B cell (primary cell): ENCODE data around the gene IRF2BPL. TPM values are rescaled to one million over a fixed set of nuclear protein-coding genes. Genes with fewer than 3 reads are reported as not detected.

Experiments
- ATAC-seq: fragments of 200-7000 bp; cut with Tn5 transposase; one replicate; pipeline ENCODE4 v1.10.0; 2021; ENCODE audit warnings: low read depth, mild to moderate bottlenecking, moderate number of reproducible peaks, moderate library complexity
- CTCF ChIA-PET: fragments of 350-600 bp; sonication (Branson Sonifier 250); formaldehyde crosslinking; loops from one replicate; lab custom pipeline; 2021; ENCODE audit warnings: antibody characterized with exemption, inconsistent platforms; lab: Charles Lee
- POLR2A ChIA-PET: fragments of 350-600 bp; sonication (Branson Sonifier 250); formaldehyde crosslinking; loops from one replicate; lab custom pipeline; 2021; ENCODE audit warnings: antibody characterized with exemption; lab: Charles Lee
- DNase-seq: peaks from one replicate; pipeline ENCODE4 v3.0.0; 2013
- H2AFZ ChIP-seq: 2 replicates; pipeline ENCODE4 v1.6.1; 2012; ENCODE audit warnings: mild to moderate bottlenecking, low read depth, low read length; ENCODE audit not compliant: insufficient read depth, poor library complexity, severe bottlenecking
- H3K27ac ChIP-seq, 2 donors: 1 replicate in 1 of 2; 2 replicates in 1 of 2; pipeline ENCODE4 v1.5.1; 2012 to 2013; ENCODE audit warnings: low read length in 2 of 2, mild to moderate bottlenecking in 2 of 2, moderate library complexity in 1 of 2
- H3K27me3 ChIP-seq, 4 experiments: fragments of 200-600 bp in 1 of 4; sonication (generic) in 1 of 4; replicated peaks in 1 of 4; 1 replicate in 2 of 4; 2 replicates in 2 of 4; pipeline versions ENCODE4 v1.6.1 to v1.7.0; 2013 to 2016; ENCODE audit warnings: low read length in 3 of 4, mild to moderate bottlenecking in 2 of 4, mixed read lengths in 1 of 4, moderate library complexity in 1 of 4; ENCODE audit not compliant: insufficient read depth in 4 of 4, control insufficient read depth in 3 of 4; ENCODE audit errors: control extremely low read depth in 1 of 4
- H3K36me3 ChIP-seq, 2 experiments: replicated peaks in 1 of 2; 1 replicate in 1 of 2; 2 replicates in 1 of 2; pipeline versions ENCODE4 v1.6.1 to v1.7.1; 2013; ENCODE audit warnings: low read length in 1 of 2; ENCODE audit not compliant: insufficient read depth in 2 of 2, control insufficient read depth in 1 of 2; ENCODE audit errors: control extremely low read depth in 1 of 2, extremely low read depth in 1 of 2
- H3K4me1 ChIP-seq, 2 donors: fragments of 200-600 bp in 1 of 2; sonication (generic) in 1 of 2; 1 replicate in 1 of 2; 2 replicates in 1 of 2; pipeline versions ENCODE4 v1.5.1 to v1.6.1; 2013 to 2017; ENCODE audit warnings: low read length in 2 of 2; ENCODE audit not compliant: control insufficient read depth in 2 of 2, insufficient read depth in 2 of 2
- H3K4me2 ChIP-seq: replicated peaks from 2 replicates; pipeline ENCODE3; 2012; ENCODE audit warnings: mild to moderate bottlenecking, low read depth, low read length; ENCODE audit not compliant: poor library complexity, severe bottlenecking
- H3K4me3 ChIP-seq, 5 experiments: fragments of 200-600 bp in 1 of 5; sonication (generic) in 1 of 5; 1 replicate in 3 of 5; 2 replicates in 2 of 5; pipeline versions ENCODE4 v1.5.1 to v1.7.0; 2011 to 2016; ENCODE audit warnings: low read length in 4 of 5, mild to moderate bottlenecking in 4 of 5, low read depth in 2 of 5, control low read depth in 1 of 5, moderate library complexity in 1 of 5; ENCODE audit not compliant: insufficient read depth in 1 of 5; ENCODE audit errors: control extremely low read depth in 1 of 5, extremely low read depth in 1 of 5
- H3K79me2 ChIP-seq: fragments of 200-600 bp; sonication (generic); one replicate; pipeline ENCODE4 v1.6.0; 2016; ENCODE audit warnings: low read length; ENCODE audit not compliant: control insufficient read depth, insufficient read depth
- H3K9ac ChIP-seq: fragments of 200-600 bp; sonication (generic); 2 replicates; pipeline ENCODE4 v1.6.1; 2017; ENCODE audit warnings: mild to moderate bottlenecking, low read length, moderate library complexity
- H3K9me3 ChIP-seq, 3 donors: one replicate each; pipeline versions ENCODE4 v1.6.1 to v1.7.1; 2013; ENCODE audit warnings: low read length in 2 of 3; ENCODE audit not compliant: control insufficient read depth in 2 of 3, insufficient read depth in 1 of 3; ENCODE audit errors: control extremely low read depth in 1 of 3
- H4K20me1 ChIP-seq: 2 replicates; pipeline ENCODE4 v1.6.0; 2012; ENCODE audit warnings: mild to moderate bottlenecking, low read length; ENCODE audit not compliant: insufficient read depth, control insufficient read depth, poor library complexity, severe bottlenecking
- H3K27ac Mint-ChIP-seq: one replicate; pipeline ENCODE4 v1.8.0; 2021; ENCODE audit warnings: mixed read lengths
- H3K27me3 Mint-ChIP-seq: one replicate; pipeline ENCODE4 v1.8.0; 2021; ENCODE audit warnings: mixed read lengths
- H3K4me1 Mint-ChIP-seq: one replicate; pipeline ENCODE4 v1.8.0; 2021; ENCODE audit warnings: mixed read lengths
- H3K4me3 Mint-ChIP-seq: one replicate; pipeline ENCODE4 v1.8.0; 2021; ENCODE audit warnings: mixed read lengths
- H3K9me3 Mint-ChIP-seq: one replicate; pipeline ENCODE4 v1.8.0; 2022; ENCODE audit warnings: mixed read lengths; ENCODE audit not compliant: insufficient read depth
- EZH2 ChIP-seq: IDR thresholded peaks from 2 replicates; pipeline ENCODE4 v1.6.1; 2012; ENCODE audit warnings: borderline replicate concordance, low read depth, mild to moderate bottlenecking, moderate library complexity, low read length; ENCODE audit not compliant: insufficient read depth, poor library complexity, severe bottlenecking
- WGBS: methylation state at CpG from one replicate; pipeline ENCODE4 v1.1.5; 2013; ENCODE audit warnings: missing lambda C conversion rate; ENCODE audit not compliant: insufficient coverage; 5-methylcytosine and 5-hydroxymethylcytosine counted together
- intact Hi-C: fragments of 100-400 bp; cut with micrococcal nuclease; formaldehyde crosslinking; loops from one replicate; pipeline ENCODE4 v1.10.0; 2022
- polyA plus RNA-seq: library from polyadenylated mRNA; depleted of rRNA; stranded (reverse); fragments of >200 nt; gene quantifications from 2 replicates; pipeline ENCODE4 v1.2.3, GENCODE V29; 2012
- total RNA-seq, 2 donors: library from RNA; stranded (reverse); fragments of 120-200 nt in 1 of 2; gene quantifications; 1 replicate in 1 of 2; 2 replicates in 1 of 2; pipeline versions ENCODE4 v1.2.3 to v1.2.4, GENCODE V29; 2013 to 2022
- TF ChIP-seq, protein P1 (sequence below): fragments of 200-600 bp; IDR thresholded peaks from one replicate; pipeline ENCODE4 v1.8.0; 2022; ENCODE audit warnings: antibody characterized with exemption, mild to moderate bottlenecking

IRF2BPL gene
- total and polyA plus RNA-seq, 2 donors (not counting 1 experiment from before 2014, with no cell fraction given) = 27.9 to 34.0 TPM

GRCh38 chr14:77002889-77003288 lies 25.6 kb downstream of the IRF2BPL start:
- H3K4me2 ChIP-seq = no peak overlapping the region
- no peaks in the 10 kb centered on the region for H3K79me2 ChIP-seq
- intact Hi-C loops = no loop called here
- no peak overlapping the region for H3K4me3 ChIP-seq
- no peak overlapping the region for H2AFZ ChIP-seq
- no peak overlapping the region for H3K27ac ChIP-seq
- peaks cover 30% of the 10 kb centered on the region for H3K4me1 Mint-ChIP-seq
- TF ChIP-seq, protein P1, sequence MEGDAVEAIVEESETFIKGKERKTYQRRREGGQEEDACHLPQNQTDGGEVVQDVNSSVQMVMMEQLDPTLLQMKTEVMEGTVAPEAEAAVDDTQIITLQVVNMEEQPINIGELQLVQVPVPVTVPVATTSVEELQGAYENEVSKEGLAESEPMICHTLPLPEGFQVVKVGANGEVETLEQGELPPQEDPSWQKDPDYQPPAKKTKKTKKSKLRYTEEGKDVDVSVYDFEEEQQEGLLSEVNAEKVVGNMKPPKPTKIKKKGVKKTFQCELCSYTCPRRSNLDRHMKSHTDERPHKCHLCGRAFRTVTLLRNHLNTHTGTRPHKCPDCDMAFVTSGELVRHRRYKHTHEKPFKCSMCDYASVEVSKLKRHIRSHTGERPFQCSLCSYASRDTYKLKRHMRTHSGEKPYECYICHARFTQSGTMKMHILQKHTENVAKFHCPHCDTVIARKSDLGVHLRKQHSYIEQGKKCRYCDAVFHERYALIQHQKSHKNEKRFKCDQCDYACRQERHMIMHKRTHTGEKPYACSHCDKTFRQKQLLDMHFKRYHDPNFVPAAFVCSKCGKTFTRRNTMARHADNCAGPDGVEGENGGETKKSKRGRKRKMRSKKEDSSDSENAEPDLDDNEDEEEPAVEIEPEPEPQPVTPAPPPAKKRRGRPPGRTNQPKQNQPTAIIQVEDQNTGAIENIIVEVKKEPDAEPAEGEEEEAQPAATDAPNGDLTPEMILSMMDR = no peak
- no peak for TF ChIP-seq EZH2
- ATAC-seq = no peak
- POLR2A ChIA-PET = no interaction called here
- no peaks in the 10 kb centered on the region for H3K36me3 ChIP-seq
- no peaks in the 10 kb centered on the region for H3K9me3 Mint-ChIP-seq
- CTCF ChIA-PET = no interaction called here
- H3K9me3 ChIP-seq = no peaks in the 10 kb centered on the region
- no peaks in the 10 kb centered on the region for H4K20me1 ChIP-seq
- H3K27me3 Mint-ChIP-seq = no peaks in the 10 kb centered on the region
- no peak for DNase-seq
- no peak overlapping the region for H3K9ac ChIP-seq
- no peak overlapping the region for H3K27ac Mint-ChIP-seq
- no peak overlapping the region for H3K4me3 Mint-ChIP-seq
- peaks cover 26 to 36% of the 10 kb centered on the region in 2 donors for H3K4me1 ChIP-seq
- 100% methylated on average over 4 of the region's 6 CpGs for WGBS
- peaks cover 0 to 5% (median 0%) of the 10 kb centered on the region in 4 experiments for H3K27me3 ChIP-seq

DNA sequence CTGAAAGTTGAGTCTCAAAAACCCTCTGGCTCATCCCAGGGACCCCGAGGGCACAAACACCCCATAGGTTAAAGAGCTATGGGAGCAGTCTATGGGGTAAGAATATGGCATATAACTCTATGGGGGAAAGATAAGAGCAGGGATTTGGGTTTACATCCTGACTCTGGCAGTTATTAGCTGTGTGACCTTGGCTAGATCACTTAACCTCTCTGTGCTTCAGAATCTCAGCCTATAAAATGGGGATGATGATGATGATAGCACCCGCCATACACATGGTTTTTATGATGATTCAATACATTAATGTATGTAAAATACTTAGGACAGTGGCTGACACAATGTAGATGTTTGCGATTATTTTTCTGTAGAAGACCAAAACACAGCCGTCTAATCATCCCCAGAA lies 26.2 kb downstream of the IRF2BPL start:
- no peak overlapping the region for H3K9ac ChIP-seq
- peaks cover 0 to 5% (median 0%) of the 10 kb centered on the region in 4 experiments for H3K27me3 ChIP-seq
- H3K27ac ChIP-seq = no peak overlapping the region
- H2AFZ ChIP-seq = no peak overlapping the region
- no peaks in the 10 kb centered on the region for H3K27me3 Mint-ChIP-seq
- H3K9me3 Mint-ChIP-seq = no peaks in the 10 kb centered on the region
- no peaks in the 10 kb centered on the region for H3K9me3 ChIP-seq
- WGBS = 80% methylated on average over 2 of the region's 4 CpGs
- H3K27ac Mint-ChIP-seq = no peak overlapping the region
- intact Hi-C loops = no loop called here
- POLR2A ChIA-PET = no interaction called here
- H3K4me3 ChIP-seq = no peak overlapping the region
- no peak for TF ChIP-seq EZH2
- TF ChIP-seq, protein P1 = no peak
- H3K79me2 ChIP-seq = no peaks in the 10 kb centered on the region
- no peaks in the 10 kb centered on the region for H4K20me1 ChIP-seq
- DNase-seq = no peak
- peaks cover 35% of the 10 kb centered on the region for H3K4me1 Mint-ChIP-seq
- peaks cover 31 to 42% of the 10 kb centered on the region in 2 donors for H3K4me1 ChIP-seq
- ATAC-seq = no peak
- no peaks in the 10 kb centered on the region for H3K36me3 ChIP-seq
- H3K4me3 Mint-ChIP-seq = no peak overlapping the region
- H3K4me2 ChIP-seq = no peak overlapping the region
- CTCF ChIA-PET = no interaction called here
